Heart right ventricle (tissue), 16 donors: ENCODE results near the gene SH3PXD2B. TPM values are rescaled to one million over a fixed set of nuclear protein-coding genes. Genes with fewer than 3 reads are reported as not detected.

Experiments used
- ATAC-seq, 8 donors: fragments of 200-7000 bp; cut with Tn5 transposase; one replicate each; pipeline ENCODE4 v1.9.1; 2020; ENCODE audit warnings: mild to moderate bottlenecking in 8 of 8, moderate library complexity in 8 of 8, moderate number of reproducible peaks in 1 of 8
- DNase-seq, 2 donors: peaks; one replicate each; pipeline ENCODE4 v3.0.0-alpha.2; 2020
- H3K27ac ChIP-seq, 10 donors: fragments of 200-600 bp; sonication (generic) in 2 of 10; one replicate each; pipeline versions ENCODE4 v1.5.0 to v1.8.0; 2020 to 2022; ENCODE audit warnings: mild to moderate bottlenecking in 3 of 10
- H3K27me3 ChIP-seq, 7 donors: fragments of 200-600 bp; one replicate each; pipeline ENCODE4 v1.8.0; 2021 to 2022; ENCODE audit warnings: mild to moderate bottlenecking in 2 of 7
- H3K36me3 ChIP-seq, 9 donors: fragments of 200-600 bp; sonication (generic) in 1 of 9; one replicate each; pipeline versions ENCODE4 v1.5.0 to v1.8.0; 2020 to 2022; ENCODE audit warnings: mild to moderate bottlenecking in 2 of 9
- H3K4me1 ChIP-seq, 9 donors: fragments of 200-600 bp; sonication (generic) in 1 of 9; one replicate each; pipeline versions ENCODE4 v1.5.0 to v1.8.0; 2020 to 2022; ENCODE audit warnings: mild to moderate bottlenecking in 4 of 9
- H3K4me3 ChIP-seq, 10 donors: fragments of 200-600 bp; sonication (generic) in 2 of 10; one replicate each; pipeline versions ENCODE4 v1.5.0 to v1.8.0; 2020 to 2022; ENCODE audit warnings: mild to moderate bottlenecking in 7 of 10, moderate library complexity in 2 of 10
- H3K9me3 ChIP-seq, 11 donors: fragments of 200-600 bp in 10 of 11; sonication (generic) in 2 of 11; one replicate each; pipeline versions ENCODE4 v1.5.0 to v1.8.0; 2013 to 2022; ENCODE audit warnings: mild to moderate bottlenecking in 2 of 11, control low read depth in 1 of 11, moderate library complexity in 1 of 11
- WGBS, 2 donors: extraction: QIAGEN DNeasy Blood & Tissue Kit; methylation state at CpG; one replicate each; pipeline ENCODE4 v1.1.7; 2013; ENCODE audit warnings: inconsistent platforms in 1 of 2; 5-methylcytosine and 5-hydroxymethylcytosine counted together
- intact Hi-C, 10 donors: fragments of 100-400 bp; cut with DNase I; formaldehyde crosslinking; loops; one replicate each; pipeline versions ENCODE4 v1.11.1 to v1.14.2; 2022
- polyA plus RNA-seq, 2 donors: library from polyadenylated mRNA; stranded (reverse); fragments of 200-250 nt; gene quantifications; one replicate each; pipeline ENCODE4 v1.2.3, GENCODE V29; 2013
- total RNA-seq, 10 donors: library from RNA; stranded (reverse); fragmentation: NEBNext Ultra II Directional in 3 of 10; extraction: Animal tissue kit (Norgen Biotek cat#: 25700) in 3 of 10; gene quantifications; one replicate each; pipeline versions ENCODE4 v1.2.1 to v1.2.4, GENCODE V29; 2021 to 2023
- TF ChIP-seq, protein P1 (sequence below), 9 donors: fragments of 200-600 bp; sonication (generic) in 2 of 9; IDR thresholded peaks; one replicate each; pipeline versions ENCODE4 v1.5.0 to v1.8.0; 2021 to 2022; ENCODE audit warnings: antibody characterized with exemption in 9 of 9, mild to moderate bottlenecking in 5 of 9, moderate library complexity in 1 of 9
- donor health status: Arrhythmogenic right ventricular cardiomyopathy.
- donor health status: ischemic (EF 13 %, LVEDD 7.1; RV severe dilation, severe dysfunction).
- donor health status: healthy with polysubstance abuse.
- donor health status: DM: no; HTN: yes; CAD: no.
- donor health status: DM: no; HTN: no; CAD: no.
- donor health status: ischemic (EF 25% LVEDD 6.9; RV normal size, moderate dysfunction).
- donor health status: ischemic (EF 25% LVEDD 5.7; RV mildly dilated, moderate dysfunction).
- donor health status: healthy.
- donor health status: DM: yes; HTN: yes; CAD: no.
- donor health status: Ischemic cardiomyopathy.
- donor health status: ischemic (EF 35%, LVEDD 5.7; RV mildly dilated, moderate dysfunction).
- donor health status: nonischemic (EF 11% LVEDD 7.7; RV severe dilation, severe dysfunction).
- donor health status: DM: yes; HTN: yes; CAD: no.
- donor health status: PGD.
- donor health status: ischemic (EF 29% LVEDD 5.4; RV normal size, mild dysfunction).
- donor health status: nonischemic (EF 23%, LVEDD 6.1; RV moderate dilation, normal function).

Gene SH3PXD2B
- total and polyA plus RNA-seq, 12 donors, result 1.8 to 12.5 (median 5.5) TPM

DNA sequence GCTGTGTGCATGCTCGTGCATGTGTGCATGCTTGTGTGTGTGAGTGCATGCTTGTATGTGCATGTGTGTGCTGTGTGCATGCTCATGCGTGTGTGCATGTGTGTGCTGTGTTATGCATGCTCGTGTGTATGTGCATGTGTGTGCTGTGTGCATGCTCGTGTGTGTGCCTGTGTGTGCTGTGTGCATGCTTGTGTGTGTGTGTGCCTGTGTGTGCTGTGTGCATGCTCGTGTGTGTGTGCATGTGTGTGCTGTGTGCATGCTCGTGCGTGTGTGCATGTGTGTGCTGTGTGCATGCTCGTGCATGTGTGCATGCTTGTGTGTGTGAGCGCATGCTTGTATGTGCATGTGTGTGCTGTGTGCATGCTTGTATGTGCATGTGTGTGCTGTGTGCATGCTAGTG is 30.3 kb upstream of the SH3PXD2B start:
- ATAC-seq (no peak), DNase-seq (no peak)
- TF ChIP-seq, protein P1, sequence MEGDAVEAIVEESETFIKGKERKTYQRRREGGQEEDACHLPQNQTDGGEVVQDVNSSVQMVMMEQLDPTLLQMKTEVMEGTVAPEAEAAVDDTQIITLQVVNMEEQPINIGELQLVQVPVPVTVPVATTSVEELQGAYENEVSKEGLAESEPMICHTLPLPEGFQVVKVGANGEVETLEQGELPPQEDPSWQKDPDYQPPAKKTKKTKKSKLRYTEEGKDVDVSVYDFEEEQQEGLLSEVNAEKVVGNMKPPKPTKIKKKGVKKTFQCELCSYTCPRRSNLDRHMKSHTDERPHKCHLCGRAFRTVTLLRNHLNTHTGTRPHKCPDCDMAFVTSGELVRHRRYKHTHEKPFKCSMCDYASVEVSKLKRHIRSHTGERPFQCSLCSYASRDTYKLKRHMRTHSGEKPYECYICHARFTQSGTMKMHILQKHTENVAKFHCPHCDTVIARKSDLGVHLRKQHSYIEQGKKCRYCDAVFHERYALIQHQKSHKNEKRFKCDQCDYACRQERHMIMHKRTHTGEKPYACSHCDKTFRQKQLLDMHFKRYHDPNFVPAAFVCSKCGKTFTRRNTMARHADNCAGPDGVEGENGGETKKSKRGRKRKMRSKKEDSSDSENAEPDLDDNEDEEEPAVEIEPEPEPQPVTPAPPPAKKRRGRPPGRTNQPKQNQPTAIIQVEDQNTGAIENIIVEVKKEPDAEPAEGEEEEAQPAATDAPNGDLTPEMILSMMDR (IDR thresholded peaks at IDR 0.05), result no peak
- intact Hi-C loops, result loop anchor here in 5 of 10 donors (5.0 to 10.0 kb wide), 5 partner anchors 98 to 160 kb away; partner anchors contain the start of gene NEURL1B (in 3 of the 5)
- no peaks in the 10 kb centered on the region for H3K27me3 ChIP-seq
- H3K9me3 ChIP-seq, result no peaks in the 10 kb centered on the region
- H3K27ac ChIP-seq, result no peak overlapping the region
- peaks cover 0 to 47% (median 17%) of the 10 kb centered on the region in 9 donors for H3K4me1 ChIP-seq
- WGBS, 2 donors, result 82 to 93% methylated on average over 9 of the region's 9 CpGs
- H3K4me3 ChIP-seq, result no peak overlapping the region
- H3K36me3 ChIP-seq, result no peaks in the 10 kb centered on the region

DNA sequence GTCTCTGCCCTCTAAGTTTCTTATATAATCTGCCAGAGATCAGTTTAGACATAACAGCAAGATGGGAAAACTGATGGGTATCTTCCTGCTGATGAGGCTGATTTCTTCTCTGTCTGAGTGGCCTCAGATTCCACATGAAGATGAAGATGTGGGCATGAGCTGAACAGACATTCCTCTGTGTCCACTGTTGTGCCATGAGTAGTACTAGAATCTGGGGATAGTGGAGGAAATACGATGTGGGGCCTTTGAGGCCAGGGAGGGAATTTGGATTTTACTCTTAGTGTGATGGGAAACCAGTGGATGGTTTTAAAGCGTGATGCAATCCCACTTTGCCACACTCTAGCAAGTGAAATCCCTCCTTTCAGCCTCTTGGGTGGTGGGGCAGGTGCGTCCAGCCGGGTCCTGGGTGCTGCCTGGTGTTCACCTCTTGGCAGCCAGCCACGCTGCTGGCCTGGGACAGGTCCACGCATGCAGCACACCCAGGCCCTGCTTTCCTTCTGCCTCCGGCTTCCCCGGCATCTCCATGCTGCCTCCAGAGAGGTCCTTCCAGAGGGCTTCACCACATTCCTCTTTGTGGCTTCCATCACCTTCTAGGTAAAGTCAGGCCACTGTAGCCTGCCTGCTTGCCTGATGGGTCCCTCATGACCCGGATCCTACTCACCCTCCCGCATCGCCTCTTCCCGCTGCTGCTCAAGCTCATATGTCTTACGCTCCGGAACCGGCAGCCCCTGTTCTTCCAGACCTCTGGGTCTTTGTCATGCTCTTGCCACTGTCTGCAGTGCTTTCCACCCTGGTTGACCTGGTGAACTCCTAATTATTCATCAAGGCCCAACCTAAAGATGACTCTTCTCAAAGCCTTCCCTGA is 28.1 kb upstream of the SH3PXD2B start:
- no peak for ATAC-seq
- intact Hi-C loops, result loop anchor here in 3 of 10 donors (5.0 to 10.0 kb wide), 3 partner anchors 102 to 162 kb away; partner anchors contain the start of gene NEURL1B (in 3 of the 3)
- Histone ChIP-seq H3K36me3 (no peaks in the 10 kb centered on the region), H3K4me3 (no peak overlapping the region), H3K27me3 (no peaks in the 10 kb centered on the region), H3K27ac (peak overlapping the region in 4 of 10 donors; percentile 23 to 87 (median 58)), H3K4me1 (peaks cover 5 to 42% (median 19%) of the 10 kb centered on the region in 9 donors), H3K9me3 (no peaks in the 10 kb centered on the region)
- WGBS, 2 donors, result 89 to 92% methylated on average over 15 of the region's 15 CpGs
- TF ChIP-seq, protein P1 (IDR thresholded peaks at IDR 0.05), result no peak
- DNase-seq, result peak in 1 of 2 donors; percentile 26

DNA sequence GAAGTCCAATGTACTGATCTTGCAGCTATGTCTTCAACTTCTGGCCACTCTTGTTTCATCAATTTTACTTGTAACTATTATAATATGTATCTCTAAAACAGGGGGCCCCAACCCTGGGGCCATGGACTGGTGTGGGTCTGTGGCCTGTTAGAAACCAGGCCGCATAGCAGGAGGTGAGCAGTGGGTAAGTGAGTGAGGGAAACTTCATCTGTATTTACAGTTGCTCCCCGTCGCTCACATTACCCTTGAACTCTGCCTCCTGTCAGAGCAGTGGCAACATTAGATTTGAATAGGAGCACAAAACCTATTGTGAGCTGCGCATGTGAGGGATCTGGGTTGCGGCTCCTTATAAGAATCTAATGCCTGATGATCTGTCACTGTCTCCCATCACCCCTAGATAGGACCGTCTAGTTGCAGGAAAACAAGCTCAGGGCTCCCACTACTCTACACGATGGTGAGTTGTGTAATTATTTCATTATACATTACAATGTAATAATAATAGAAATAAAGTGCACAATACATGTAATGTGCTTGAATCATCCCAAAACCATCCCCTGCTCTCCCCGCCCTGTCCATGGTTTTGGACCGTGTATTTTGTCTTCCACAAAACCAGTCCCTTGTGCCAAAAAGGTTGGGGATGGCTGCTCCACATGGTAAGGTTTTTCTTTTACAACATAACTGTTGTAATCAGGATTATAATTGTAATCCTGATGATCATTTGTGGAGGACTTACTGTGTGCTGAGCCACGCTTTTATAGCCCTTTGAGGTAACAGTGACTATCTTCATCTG is 26.9 kb upstream of the SH3PXD2B start:
- peak overlapping the region in 8 of 10 donors; percentile 70 to 87 (median 79) for H3K27ac ChIP-seq
- DNase-seq (no peak), ATAC-seq (no peak)
- no peaks in the 10 kb centered on the region for H3K27me3 ChIP-seq
- peak overlapping the region in 1 of 10 donors; percentile 13 for H3K4me3 ChIP-seq
- peaks cover 5 to 43% (median 16%) of the 10 kb centered on the region in 9 donors for H3K4me1 ChIP-seq
- TF ChIP-seq, protein P1 (IDR thresholded peaks at IDR 0.05), result no peak
- no peaks in the 10 kb centered on the region for H3K36me3 ChIP-seq
- no peaks in the 10 kb centered on the region for H3K9me3 ChIP-seq
- intact Hi-C loops, result loop anchor here in 3 of 10 donors (5.0 to 10.0 kb wide), 3 partner anchors 104 to 164 kb away; partner anchors contain the start of gene NEURL1B (in 3 of the 3)
- 75 to 85% methylated on average over 10 of the region's 10 CpGs for WGBS, 2 donors

DNA sequence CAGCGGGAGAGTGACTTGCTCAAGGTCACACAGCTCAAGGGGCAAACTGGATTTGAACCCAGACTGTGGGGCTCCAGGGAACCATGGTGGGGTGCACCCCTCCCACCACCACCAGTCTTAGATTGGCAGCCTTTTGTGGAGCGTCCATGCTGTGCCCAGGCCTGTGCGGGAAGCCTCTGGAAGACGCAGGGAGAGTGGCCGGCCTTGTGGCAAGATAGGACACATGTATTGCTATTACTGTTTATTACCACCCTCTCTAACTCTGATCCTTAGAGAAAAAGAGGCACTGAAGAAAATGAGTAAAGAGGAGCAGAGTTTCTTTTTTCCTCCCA is 25.4 kb upstream of the SH3PXD2B start:
- Histone ChIP-seq H3K27ac (peak overlapping the region in 9 of 10 donors; percentile 63 to 87 (median 79)), H3K36me3 (no peaks in the 10 kb centered on the region), H3K27me3 (no peaks in the 10 kb centered on the region), H3K9me3 (no peaks in the 10 kb centered on the region), H3K4me1 (peaks cover 5 to 43% (median 15%) of the 10 kb centered on the region in 9 donors), H3K4me3 (peak overlapping the region in 5 of 10 donors; percentile 21 to 41 (median 28))
- 77 to 95% methylated on average over 5 of the region's 5 CpGs for WGBS, 2 donors
- ATAC-seq (peak in 2 of 8 donors; percentile 10 to 21), DNase-seq (no peak)
- intact Hi-C loops, result loop anchor here (1.0 to 10.0 kb wide), 10 partner anchors 25 to 455 kb away; partner anchors contain the start of gene NEURL1B (in 4 of the 10)
- TF ChIP-seq, protein P1 (IDR thresholded peaks at IDR 0.05), result no peak
